Measurements from ENCODE around the gene ZBED3.

Gene ZBED3

GRCh38 chr5:77076961-77077828, 9.9 kb downstream of the ZBED3 start:
- no peak for DNase-seq (ENCODE audit: low read depth)

- no peak for DNase-seq (ENCODE audit: low read depth)
These were observed 12.3 kb downstream of the ZBED3 start for GRCh38 chr5:77074745-77075144.

GRCh38 chr5:77073667-77074066, 13.4 kb downstream of the ZBED3 start:
- DNase-seq (ENCODE audit: low read depth): no peak

- no peak for DNase-seq (ENCODE audit: low read depth)
These were observed 20.2 kb downstream of the ZBED3 start for GRCh38 chr5:77066823-77067442.

GRCh38 chr5:77066184-77066583, 20.9 kb downstream of the ZBED3 start:
- DNase-seq (ENCODE audit: low read depth): no peak

GRCh38 chr5:77065256-77065655, 21.8 kb downstream of the ZBED3 start:
- no peak for DNase-seq (ENCODE audit: low read depth)

GRCh38 chr5:77064040-77064439, 23.0 kb downstream of the ZBED3 start:
- DNase-seq (ENCODE audit: low read depth): no peak

GRCh38 chr5:77046416-77047073, 40.5 kb downstream of the ZBED3 start:
- DNase-seq (ENCODE audit: low read depth): no peak

GRCh38 chr5:77035950-77036349, 51.1 kb downstream of the ZBED3 start:
- no peak for DNase-seq (ENCODE audit: low read depth)

- DNase-seq (ENCODE audit: low read depth): no peak
These were observed 53.7 kb downstream of the ZBED3 start for GRCh38 chr5:77033338-77033737.

GRCh38 chr5:77032635-77033034, 54.5 kb downstream of the ZBED3 start:
- DNase-seq (ENCODE audit: low read depth): no peak

GRCh38 chr5:77031891-77032290, 55.2 kb downstream of the ZBED3 start:
- DNase-seq (ENCODE audit: low read depth): no peak

- DNase-seq (ENCODE audit: low read depth): peak; percentile 85
These were observed 56.7 kb downstream of the ZBED3 start, which contains the start of gene AGGF1 for GRCh38 chr5:77030097-77031071. AGGF1 (plus strand) TSS chr5:77030404; CDS start chr5:77030767, 363 bp downstream.

GRCh38 chr5:77029376-77029885, 57.7 kb downstream of the ZBED3 start:
- no peak for DNase-seq (ENCODE audit: low read depth)

- no peak for DNase-seq (ENCODE audit: low read depth)
These were observed 58.3 kb downstream of the ZBED3 start for GRCh38 chr5:77028631-77029375.

- no peak for DNase-seq (ENCODE audit: low read depth)
These were observed 62.6 kb downstream of the ZBED3 start for GRCh38 chr5:77024490-77024889.

- DNase-seq (ENCODE audit: low read depth): no peak
These were observed 64.3 kb downstream of the ZBED3 start for GRCh38 chr5:77022511-77023417.
